NOMO-1 treated with dmso at 0.1 percent for 144 hours (cell line): ENCODE measurements around the gene CCDC12.
A peak's percentile ranks its signal among the peaks of the same experiment; 100 is the strongest.

Experiments used
- DNase-seq: peaks from one replicate; lab custom pipeline; 2025; ENCODE audit not compliant: unreplicated experiment; lab: John Stamatoyannopoulos, UW

The CCDC12 gene

GRCh38 chr3:46976326-46977190 is at the start of gene CCDC12:
CCDC12 (minus strand) TSS chr3:46976745; CDS start chr3:46976732, 13 bp downstream.
- DNase-seq = peak; percentile 97

- no peak for DNase-seq
Measured at GRCh38 chr3:47024932-47025331, 48.4 kb upstream of the CCDC12 start.

- no peak for DNase-seq
Measured at GRCh38 chr3:47022641-47023071, 46.1 kb upstream of the CCDC12 start.

GRCh38 chr3:47020311-47020710 is 43.8 kb upstream of the CCDC12 start:
- no peak for DNase-seq

- DNase-seq = no peak
Measured at GRCh38 chr3:47019201-47019600, 42.7 kb upstream of the CCDC12 start.

- DNase-seq = no peak
Measured at GRCh38 chr3:47018269-47018611, 41.7 kb upstream of the CCDC12 start.

GRCh38 chr3:47017504-47018268 is 41.1 kb upstream of the CCDC12 start:
- no peak for DNase-seq

- DNase-seq = no peak
Measured at GRCh38 chr3:47016934-47017435, 40.4 kb upstream of the CCDC12 start.

GRCh38 chr3:47016086-47016933 is 39.8 kb upstream of the CCDC12 start:
- DNase-seq = no peak

- no peak for DNase-seq
Measured at GRCh38 chr3:47015151-47015550, 38.6 kb upstream of the CCDC12 start.

GRCh38 chr3:47014036-47014435 is 37.5 kb upstream of the CCDC12 start:
- DNase-seq = no peak

- no peak for DNase-seq
Measured at GRCh38 chr3:47013231-47013630, 36.7 kb upstream of the CCDC12 start.

- no peak for DNase-seq
Measured at GRCh38 chr3:47012342-47013230, 36.0 kb upstream of the CCDC12 start.

- no peak for DNase-seq
Measured at GRCh38 chr3:47011371-47011770, 34.8 kb upstream of the CCDC12 start.

- no peak for DNase-seq
Measured at GRCh38 chr3:47010910-47011309, 34.4 kb upstream of the CCDC12 start.

GRCh38 chr3:47010111-47010712 is 33.7 kb upstream of the CCDC12 start:
- no peak for DNase-seq

- DNase-seq = no peak
Measured at GRCh38 chr3:47009225-47010110, 32.9 kb upstream of the CCDC12 start.

- DNase-seq = no peak
Measured at GRCh38 chr3:47008851-47009224, 32.3 kb upstream of the CCDC12 start.
